Posterior vena cava (tissue), 2 donors: ENCODE measurements around the gene GNGT2. TPM values are rescaled to one million over a fixed set of nuclear protein-coding genes. Genes with fewer than 3 reads are reported as not detected.

Experiments used
- total RNA-seq, 2 donors: library from RNA; stranded (reverse); fragmentation: NEBNext Ultra II Directional; extraction: Animal tissue kit (Norgen Biotek cat#: 25700); gene quantifications; one replicate each; pipeline ENCODE4 v1.2.1, GENCODE V29; 2021
- donor health status: DM: yes; HTN: yes; CAD: no.
- donor health status: DM: yes; HTN: yes; CAD: no.

Gene GNGT2
- total RNA-seq, 2 donors from 2014 or later = 2.1 to 2.3 TPM

Other genes with a start within 250 kb of the GNGT2 start
- gene GIP, start 242.0 kb downstream of the GNGT2 start, total RNA-seq = not detected
- gene IGF2BP1, start 213.2 kb downstream of the GNGT2 start, total RNA-seq = under 1 TPM in 1 of 2 donors, not detected in 1; 0.05 TPM
- gene B4GALNT2, start 77.8 kb downstream of the GNGT2 start, total RNA-seq = under 1 TPM; 0.05 to 0.10 TPM
- 10 to 100 TPM; 10.6 TPM for gene ABI3, start 133 bp upstream of the GNGT2 start, total RNA-seq
- 1 to 10 TPM in 1 of 2 donors, under 1 TPM in 1; 0.62 to 2.6 TPM for gene PHOSPHO1, start 20.2 kb upstream of the GNGT2 start, total RNA-seq
- gene ZNF652, start 151.7 kb upstream of the GNGT2 start, total RNA-seq = 10 to 100 TPM; 39.0 to 40.9 TPM
- gene PHB1, start 204.3 kb upstream of the GNGT2 start, total RNA-seq = 100 to 1,000 TPM; 102 to 111 TPM